G401 (cell line): Measurements from ENCODE around the gene LMAN1L. TPM values are rescaled to one million over a fixed set of nuclear protein-coding genes. Genes with fewer than 3 reads are reported as not detected.

ENCODE experiments used
- DNase-seq: peaks from one replicate; pipeline ENCODE4 v3.0.0-alpha.2; 2015; ENCODE audit warnings: low spot score
- in situ Hi-C: cut with HindIII; loops from 2 replicates; pipeline ENCODE4 v1.10.0; 2016; ENCODE audit warnings: low sequenced_read_pairs, mixed read lengths
- total RNA-seq: library from RNA; depleted of rRNA; stranded (reverse); fragments of >200 nt; shearing (Covaris generic); gene quantifications from 2 replicates; pipeline ENCODE4 v1.2.3, GENCODE V29; 2014; rRNA removed

The LMAN1L gene
- total RNA-seq, 1 experiment from 2014 or later = not detected

DNA sequence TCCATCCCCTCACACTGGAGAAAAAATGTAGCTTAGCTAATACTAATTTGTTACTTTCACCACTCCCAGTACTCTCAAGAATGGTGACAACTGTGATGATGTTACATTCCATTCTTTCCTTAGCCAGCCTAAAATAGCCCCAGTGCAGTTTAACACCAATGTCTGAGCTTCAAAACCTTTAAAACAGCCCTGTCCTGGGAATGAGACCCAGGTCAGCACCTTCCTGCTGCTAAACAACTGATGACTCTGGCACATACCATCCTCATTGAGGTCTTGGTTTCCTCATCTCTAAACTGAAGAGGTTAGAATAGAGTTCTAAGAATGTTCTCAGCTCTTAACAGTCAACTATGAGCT, 56.7 kb downstream of the LMAN1L start:
- DNase-seq = no peak
- in situ Hi-C loops = no loop called here

- in situ Hi-C loops = no loop called here
- peak; percentile 11 for DNase-seq
These were observed 57.2 kb downstream of the LMAN1L start for GRCh38 chr15:74869726-74870407.

DNA sequence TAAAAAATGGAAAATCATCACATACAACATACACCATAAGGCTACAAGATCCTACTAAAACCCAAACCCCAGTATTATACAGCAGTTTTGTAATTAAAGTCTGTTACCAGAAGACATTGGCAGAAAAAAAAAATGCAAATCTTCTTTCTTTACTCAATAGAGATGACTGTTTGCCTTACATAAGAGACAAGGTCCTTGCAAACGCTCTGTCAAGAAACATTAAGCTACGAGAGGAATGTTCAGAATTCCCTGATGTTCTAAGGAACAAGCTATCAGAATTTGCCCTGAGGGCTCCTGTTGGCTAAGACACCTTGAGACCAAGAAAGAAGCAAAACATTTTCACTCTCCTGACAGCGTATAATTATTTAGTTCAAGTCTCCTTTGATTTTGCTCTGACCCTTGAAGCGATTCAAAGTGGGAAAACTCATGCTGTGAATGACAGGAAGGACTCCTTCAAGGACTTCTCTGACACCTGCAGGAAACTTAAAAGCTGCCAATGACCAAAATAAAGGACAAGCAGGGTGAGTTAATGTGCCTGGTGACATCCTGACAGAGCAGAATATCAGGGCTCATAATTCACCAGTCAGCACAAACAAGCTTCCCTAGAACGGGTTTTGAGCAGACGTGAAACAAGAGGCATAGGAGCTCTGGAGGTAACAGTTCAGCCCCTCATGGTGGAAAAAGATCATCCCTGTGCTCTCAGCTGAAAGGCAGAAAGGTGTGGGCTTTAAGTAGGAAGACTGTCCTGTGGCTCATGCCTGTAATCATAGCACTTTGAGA, 58.0 kb downstream of the LMAN1L start:
- in situ Hi-C loops = no loop called here
- DNase-seq = no peak

DNA sequence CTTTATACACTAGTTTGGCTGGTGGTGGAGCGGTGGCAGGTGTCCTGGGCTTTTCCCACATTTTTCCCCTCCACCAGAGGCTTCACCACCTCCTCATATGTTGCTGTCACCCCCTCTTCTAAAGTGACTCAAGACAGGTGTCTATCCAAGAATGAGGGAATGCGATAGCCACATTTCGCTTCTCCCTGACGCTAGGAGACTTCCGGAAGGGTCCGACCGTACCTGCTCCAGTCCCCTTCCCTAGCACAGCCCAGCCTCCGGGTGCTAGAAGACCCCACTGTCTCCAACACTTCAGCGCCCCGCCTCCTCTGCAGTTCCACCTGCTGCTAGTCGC, 60.0 kb downstream of the LMAN1L start:
- no peak for DNase-seq
- in situ Hi-C loops = no loop called here

GRCh38 chr15:74873036-74873755, 60.6 kb downstream of the LMAN1L start, which contains the start of gene SCAMP2:
Gene SCAMP2 (minus strand): TSS chr15:74873365. CDS start chr15:74873255, 110 bp downstream.
- in situ Hi-C loops = no loop called here
- DNase-seq = peak; percentile 97

- in situ Hi-C loops = no loop called here
- DNase-seq = no peak
These were observed 61.3 kb downstream of the LMAN1L start for GRCh38 chr15:74873756-74874424.

Other genes with a start within 250 kb of the LMAN1L start
- gene CLK3, start 197.0 kb upstream of the LMAN1L start, total RNA-seq = 18.6 and 32.8 TPM in 2 replicates
- 27.7 and 28.2 TPM in 2 replicates for gene EDC3, start 116.8 kb upstream of the LMAN1L start, total RNA-seq
- gene CYP1A1, start 87.3 kb upstream of the LMAN1L start, total RNA-seq = not detected in 2 replicates
- gene CYP1A2, start 64.0 kb upstream of the LMAN1L start, total RNA-seq = not detected in 2 replicates
- 27.8 and 31.3 TPM in 2 replicates for gene CSK, start 30.8 kb upstream of the LMAN1L start, total RNA-seq
- gene CPLX3, start 13.8 kb downstream of the LMAN1L start, total RNA-seq = not detected in 2 replicates
- gene ULK3, start 30.3 kb downstream of the LMAN1L start, total RNA-seq = 32.1 and 40.9 TPM in 2 replicates
- gene SCAMP2, start 60.5 kb downstream of the LMAN1L start, total RNA-seq = 7.6 and 13.2 TPM in 2 replicates
- 81.8 and 85.8 TPM in 2 replicates for gene MPI, start 77.2 kb downstream of the LMAN1L start, total RNA-seq
- 53.5 and 58.8 TPM in 2 replicates for gene FAM219B, start 94.0 kb downstream of the LMAN1L start, total RNA-seq
- gene COX5A, start 125.2 kb downstream of the LMAN1L start, total RNA-seq = 290 and 313 TPM in 2 replicates
- 28.8 and 31.8 TPM in 2 replicates for gene RPP25, start 143.9 kb downstream of the LMAN1L start, total RNA-seq
- 7.7 and 15.0 TPM in 2 replicates for gene SCAMP5, start 182.7 kb downstream of the LMAN1L start, total RNA-seq
- 17.1 and 26.2 TPM in 2 replicates for gene PPCDC, start 210.8 kb downstream of the LMAN1L start, total RNA-seq